ENCODE measurements around the gene UBE3D.
"Not testable (repeated sequence)": the region's sequence is repeated elsewhere in the genome, so short reads cannot be mapped to it uniquely, and the experiment has no call there.

The UBE3D gene

GRCh38 chr6:82958551-82958950, 107.1 kb downstream of the UBE3D start:
- H3K9me3 ChIP-seq (ENCODE audit: control insufficient read depth in 1 of 2, low read length in 2 of 2): no peaks in the 10 kb centered on the region
- no peaks in the 10 kb centered on the region for H3K27me3 ChIP-seq (ENCODE audit: control insufficient read depth in 1 of 2, insufficient read depth in 2 of 2, low read length in 2 of 2)
- no peaks in the 10 kb centered on the region for H3K36me3 ChIP-seq (ENCODE audit: control insufficient read depth in 1 of 2, insufficient read depth in 2 of 2, low read length in 2 of 2)
- no peak overlapping the region for H3K9ac ChIP-seq (ENCODE audit: low read depth in 1 of 2, low read length in 2 of 2)
- no peaks in the 10 kb centered on the region for H3K4me1 ChIP-seq (ENCODE audit: control insufficient read depth in 1 of 2, insufficient read depth in 2 of 2, low read length in 2 of 2)
- H3K4me3 ChIP-seq (ENCODE audit: low read depth in 1 of 2, low read length in 2 of 2): no peak overlapping the region
- no peak overlapping the region for H3K27ac ChIP-seq (ENCODE audit: low read depth, low read length)

DNA sequence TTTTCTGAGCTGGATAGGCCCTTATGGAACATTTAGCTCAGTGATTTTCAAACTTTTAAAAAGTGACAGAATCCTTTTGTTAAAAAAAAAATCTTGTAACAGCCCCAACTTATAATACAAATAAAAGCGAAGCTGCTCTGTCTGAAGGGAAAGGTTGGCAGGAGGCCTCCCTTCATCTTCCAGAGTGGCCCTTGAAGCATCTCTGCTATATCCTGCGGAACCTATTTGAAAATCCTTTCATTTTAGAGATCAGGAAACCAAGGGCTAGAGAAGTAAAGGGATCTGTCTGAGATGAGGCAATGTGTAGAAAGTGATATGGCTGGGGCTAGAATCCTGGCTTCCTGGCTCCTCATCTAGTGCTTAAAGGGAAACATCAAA, 107.8 kb downstream of the UBE3D start:
- Histone ChIP-seq H3K4me3 (ENCODE audit: low read depth in 1 of 2, low read length in 2 of 2) (no peak overlapping the region), H3K9ac (ENCODE audit: low read depth in 1 of 2, low read length in 2 of 2) (no peak overlapping the region), H3K9me3 (ENCODE audit: control insufficient read depth in 1 of 2, low read length in 2 of 2) (no peaks in the 10 kb centered on the region), H3K36me3 (ENCODE audit: control insufficient read depth in 1 of 2, insufficient read depth in 2 of 2, low read length in 2 of 2) (no peaks in the 10 kb centered on the region), H3K4me1 (ENCODE audit: control insufficient read depth in 1 of 2, insufficient read depth in 2 of 2, low read length in 2 of 2) (no peaks in the 10 kb centered on the region), H3K27ac (ENCODE audit: low read depth, low read length) (no peak overlapping the region), H3K27me3 (ENCODE audit: control insufficient read depth in 1 of 2, insufficient read depth in 2 of 2, low read length in 2 of 2) (no peaks in the 10 kb centered on the region)

DNA sequence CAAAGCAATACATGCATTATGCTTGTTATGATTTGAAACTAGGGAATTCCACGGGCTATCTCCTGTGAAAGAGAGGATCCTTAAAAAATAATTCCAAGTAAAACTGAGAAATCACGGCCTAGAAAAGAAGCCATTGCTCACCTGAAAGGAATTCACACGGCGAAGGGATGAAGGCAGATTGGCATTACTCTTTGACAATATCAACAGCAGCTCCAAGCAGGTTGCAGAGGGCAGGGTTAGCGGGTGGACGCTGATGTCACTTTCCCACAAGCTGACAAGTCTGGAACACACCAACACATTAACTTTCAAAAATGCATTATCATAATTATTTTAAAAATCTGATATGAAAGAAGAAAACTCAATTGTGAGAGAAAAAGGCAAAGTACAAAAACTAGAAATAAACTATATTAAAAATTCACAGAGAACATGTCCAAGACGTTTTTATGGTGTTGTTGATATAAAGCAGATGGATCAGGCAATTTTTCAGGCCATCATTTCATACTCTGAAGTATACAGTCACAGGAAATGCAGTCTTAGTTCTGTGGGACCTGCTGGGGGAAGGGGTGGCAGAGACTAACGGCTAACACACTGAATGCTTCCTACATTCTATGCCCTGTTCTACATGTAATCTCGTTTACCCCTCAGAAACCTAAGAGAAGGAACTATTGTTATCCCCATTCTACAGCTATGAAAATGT, 108.3 kb downstream of the UBE3D start:
- Histone ChIP-seq H3K4me3 (ENCODE audit: low read depth in 1 of 2, low read length in 2 of 2) (no peak overlapping the region), H3K4me1 (ENCODE audit: control insufficient read depth in 1 of 2, insufficient read depth in 2 of 2, low read length in 2 of 2) (no peaks in the 10 kb centered on the region), H3K9ac (ENCODE audit: low read depth in 1 of 2, low read length in 2 of 2) (no peak overlapping the region), H3K36me3 (ENCODE audit: control insufficient read depth in 1 of 2, insufficient read depth in 2 of 2, low read length in 2 of 2) (no peaks in the 10 kb centered on the region), H3K27ac (ENCODE audit: low read depth, low read length) (no peak overlapping the region), H3K27me3 (ENCODE audit: control insufficient read depth in 1 of 2, insufficient read depth in 2 of 2, low read length in 2 of 2) (no peaks in the 10 kb centered on the region), H3K9me3 (ENCODE audit: control insufficient read depth in 1 of 2, low read length in 2 of 2) (no peaks in the 10 kb centered on the region)

- H3K36me3 ChIP-seq (ENCODE audit: control insufficient read depth in 1 of 2, insufficient read depth in 2 of 2, low read length in 2 of 2): no peaks in the 10 kb centered on the region
- H3K4me3 ChIP-seq (ENCODE audit: low read depth in 1 of 2, low read length in 2 of 2): no peak overlapping the region
- H3K4me1 ChIP-seq (ENCODE audit: control insufficient read depth in 1 of 2, insufficient read depth in 2 of 2, low read length in 2 of 2): no peaks in the 10 kb centered on the region
- no peaks in the 10 kb centered on the region for H3K27me3 ChIP-seq (ENCODE audit: control insufficient read depth in 1 of 2, insufficient read depth in 2 of 2, low read length in 2 of 2)
- H3K27ac ChIP-seq (ENCODE audit: low read depth, low read length): no peak overlapping the region
- H3K9me3 ChIP-seq (ENCODE audit: control insufficient read depth in 1 of 2, low read length in 2 of 2): no peaks in the 10 kb centered on the region
- no peak overlapping the region for H3K9ac ChIP-seq (ENCODE audit: low read depth in 1 of 2, low read length in 2 of 2)
Observed at GRCh38 chr6:82955841-82956240, 109.8 kb downstream of the UBE3D start.

- Histone ChIP-seq H3K27ac (ENCODE audit: low read depth, low read length) (no peak overlapping the region), H3K9me3 (ENCODE audit: control insufficient read depth in 1 of 2, low read length in 2 of 2) (no peaks in the 10 kb centered on the region)
Observed at GRCh38 chr6:82954937-82955577, 110.6 kb downstream of the UBE3D start.

GRCh38 chr6:82954356-82954755, 111.3 kb downstream of the UBE3D start:
- no peaks in the 10 kb centered on the region for H3K9me3 ChIP-seq (ENCODE audit: control insufficient read depth in 1 of 2, low read length in 2 of 2)
- no peaks in the 10 kb centered on the region for H3K36me3 ChIP-seq (ENCODE audit: control insufficient read depth in 1 of 2, insufficient read depth in 2 of 2, low read length in 2 of 2)
- no peaks in the 10 kb centered on the region for H3K27me3 ChIP-seq (ENCODE audit: control insufficient read depth in 1 of 2, insufficient read depth in 2 of 2, low read length in 2 of 2)
- no peak overlapping the region for H3K4me3 ChIP-seq (ENCODE audit: low read depth in 1 of 2, low read length in 2 of 2)
- no peak overlapping the region for H3K9ac ChIP-seq (ENCODE audit: low read depth in 1 of 2, low read length in 2 of 2)
- no peaks in the 10 kb centered on the region for H3K4me1 ChIP-seq (ENCODE audit: control insufficient read depth in 1 of 2, insufficient read depth in 2 of 2, low read length in 2 of 2)
- H3K27ac ChIP-seq (ENCODE audit: low read depth, low read length): no peak overlapping the region

More at GRCh38 chr6:82954937-82955577, 110.6 kb downstream of the UBE3D start:
- Histone ChIP-seq H3K4me1 (ENCODE audit: control insufficient read depth in 1 of 2, insufficient read depth in 2 of 2, low read length in 2 of 2) (no peaks in the 10 kb centered on the region), H3K4me3 (ENCODE audit: low read depth in 1 of 2, low read length in 2 of 2) (no peak overlapping the region), H3K27me3 (ENCODE audit: control insufficient read depth in 1 of 2, insufficient read depth in 2 of 2, low read length in 2 of 2) (no peaks in the 10 kb centered on the region), H3K9ac (ENCODE audit: low read depth in 1 of 2, low read length in 2 of 2) (no peak overlapping the region), H3K36me3 (ENCODE audit: control insufficient read depth in 1 of 2, insufficient read depth in 2 of 2, low read length in 2 of 2) (no peaks in the 10 kb centered on the region)

- Histone ChIP-seq H3K4me1 (ENCODE audit: control insufficient read depth in 1 of 2, insufficient read depth in 2 of 2, low read length in 2 of 2) (no peaks in the 10 kb centered on the region), H3K36me3 (ENCODE audit: control insufficient read depth in 1 of 2, insufficient read depth in 2 of 2, low read length in 2 of 2) (no peaks in the 10 kb centered on the region), H3K9me3 (ENCODE audit: control insufficient read depth in 1 of 2, low read length in 2 of 2) (no peaks in the 10 kb centered on the region), H3K9ac (ENCODE audit: low read depth in 1 of 2, low read length in 2 of 2) (no peak overlapping the region), H3K27ac (ENCODE audit: low read depth, low read length) (no peak overlapping the region), H3K4me3 (ENCODE audit: low read depth in 1 of 2, low read length in 2 of 2) (no peak overlapping the region), H3K27me3 (ENCODE audit: control insufficient read depth in 1 of 2, insufficient read depth in 2 of 2, low read length in 2 of 2) (no peaks in the 10 kb centered on the region)
Observed at GRCh38 chr6:82953871-82954270, 111.8 kb downstream of the UBE3D start.

DNA sequence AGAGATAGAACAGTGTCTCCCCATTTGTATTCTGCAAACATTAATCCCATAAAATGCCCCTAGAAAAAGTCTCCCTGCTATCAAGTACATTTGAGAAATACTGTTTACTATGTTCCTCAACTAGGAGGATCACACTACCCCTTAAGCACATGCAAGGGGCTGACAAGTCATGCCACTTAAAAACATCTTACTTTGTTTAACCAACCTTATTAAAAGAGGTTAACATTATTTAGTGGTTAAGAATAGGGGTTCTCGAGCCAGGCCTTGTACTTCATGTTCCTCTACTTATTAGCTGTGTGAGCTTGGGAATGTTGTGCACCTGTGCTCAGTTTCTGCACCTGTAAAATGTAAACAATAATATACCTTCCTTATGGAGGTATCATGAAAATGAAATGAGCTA, 113.7 kb downstream of the UBE3D start:
- Histone ChIP-seq H3K27ac (ENCODE audit: low read depth, low read length) (no peak overlapping the region), H3K9ac (ENCODE audit: low read depth in 1 of 2, low read length in 2 of 2) (no peak overlapping the region)

GRCh38 chr6:82951389-82951788, 114.3 kb downstream of the UBE3D start:
- Histone ChIP-seq H3K27ac (ENCODE audit: low read depth, low read length) (no peak overlapping the region), H3K9ac (ENCODE audit: low read depth in 1 of 2, low read length in 2 of 2) (no peak overlapping the region), H3K9me3 (ENCODE audit: control insufficient read depth in 1 of 2, low read length in 2 of 2) (no peaks in the 10 kb centered on the region), H3K36me3 (ENCODE audit: control insufficient read depth in 1 of 2, insufficient read depth in 2 of 2, low read length in 2 of 2) (no peaks in the 10 kb centered on the region), H3K27me3 (ENCODE audit: control insufficient read depth in 1 of 2, insufficient read depth in 2 of 2, low read length in 2 of 2) (no peaks in the 10 kb centered on the region), H3K4me3 (ENCODE audit: low read depth in 1 of 2, low read length in 2 of 2) (no peak overlapping the region), H3K4me1 (ENCODE audit: control insufficient read depth in 1 of 2, insufficient read depth in 2 of 2, low read length in 2 of 2) (no peaks in the 10 kb centered on the region)

More for the DNA sequence above, 113.7 kb downstream of the UBE3D start:
- no peaks in the 10 kb centered on the region for H3K4me1 ChIP-seq (ENCODE audit: control insufficient read depth in 1 of 2, insufficient read depth in 2 of 2, low read length in 2 of 2)
- no peaks in the 10 kb centered on the region for H3K27me3 ChIP-seq (ENCODE audit: control insufficient read depth in 1 of 2, insufficient read depth in 2 of 2, low read length in 2 of 2)
- no peak overlapping the region for H3K4me3 ChIP-seq (ENCODE audit: low read depth in 1 of 2, low read length in 2 of 2)
- no peaks in the 10 kb centered on the region for H3K9me3 ChIP-seq (ENCODE audit: control insufficient read depth in 1 of 2, low read length in 2 of 2)
- H3K36me3 ChIP-seq (ENCODE audit: control insufficient read depth in 1 of 2, insufficient read depth in 2 of 2, low read length in 2 of 2): no peaks in the 10 kb centered on the region

DNA sequence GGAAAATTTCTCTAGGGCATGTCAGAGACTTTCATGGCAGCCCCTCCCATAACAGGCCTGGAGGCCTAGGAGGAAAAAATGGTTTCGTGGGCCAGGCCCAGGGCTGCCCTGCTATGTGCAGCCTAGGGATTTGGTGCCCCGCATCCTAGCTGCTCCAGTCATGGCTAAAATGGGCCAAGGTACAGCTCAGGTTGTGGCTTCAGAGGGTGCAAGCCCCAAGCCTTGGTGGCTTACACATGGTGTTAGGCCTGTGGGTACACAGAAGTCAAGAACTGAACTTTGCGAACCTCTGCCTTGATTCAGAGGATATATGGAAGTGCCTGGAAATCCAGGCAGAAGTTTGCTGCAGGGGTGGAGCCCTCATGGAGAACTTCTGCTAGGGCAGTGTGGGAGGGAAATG, 134.7 kb downstream of the UBE3D start:
- not testable (repeated sequence) for H3K36me3 ChIP-seq (ENCODE audit: control insufficient read depth in 1 of 2, insufficient read depth in 2 of 2, low read length in 2 of 2); H3K27ac ChIP-seq (ENCODE audit: low read depth, low read length); H3K4me3 ChIP-seq (ENCODE audit: low read depth in 1 of 2, low read length in 2 of 2); H3K9ac ChIP-seq (ENCODE audit: low read depth in 1 of 2, low read length in 2 of 2); H3K4me1 ChIP-seq (ENCODE audit: control insufficient read depth in 1 of 2, insufficient read depth in 2 of 2, low read length in 2 of 2); H3K27me3 ChIP-seq (ENCODE audit: control insufficient read depth in 1 of 2, insufficient read depth in 2 of 2, low read length in 2 of 2)
- H3K9me3 ChIP-seq (ENCODE audit: control insufficient read depth in 1 of 2, low read length in 2 of 2): peaks cover 16 to 26% of the 10 kb centered on the region in 2 donors

All from duodenal mucosa (tissue), 2 donors.